Measurements from ENCODE around the gene LRRIQ1.

Gene LRRIQ1

GRCh38 chr12:85274315-85274651 lies 238.1 kb downstream of the LRRIQ1 start:
- Histone ChIP-seq H3K4me2 (ENCODE audit: low read length) (no peak overlapping the region), H3F3A (ENCODE audit: insufficient read depth, low read length) (no peaks in the 10 kb centered on the region), H3K27me3 (ENCODE audit: insufficient read depth, low read length) (no peaks in the 10 kb centered on the region; the same call in 1 of the 2 replicates), H3K9ac (ENCODE audit: low read length) (no peak overlapping the region), H4K20me1 (ENCODE audit: insufficient read depth, low read length) (no peaks in the 10 kb centered on the region), H3K79me2 (ENCODE audit: insufficient read depth, low read length) (no peaks in the 10 kb centered on the region), H3K27ac (ENCODE audit: low read depth, low read length, poor library complexity, severe bottlenecking) (no peak overlapping the region), H3K9me2 (ENCODE audit: low read depth, low read length) (no peaks in the 10 kb centered on the region), H3K9me3 (ENCODE audit: low read length) (no peaks in the 10 kb centered on the region), H3K4me3 (ENCODE audit: low read depth, low read length, poor library complexity, severe bottlenecking) (no peak overlapping the region), H2AFZ (ENCODE audit: low read length) (no peak overlapping the region), H3K36me3 (ENCODE audit: insufficient read depth, low read length) (no peaks in the 10 kb centered on the region), H3K4me1 (ENCODE audit: insufficient read depth, low read length, severe bottlenecking) (no peaks in the 10 kb centered on the region)
- TF ChIP-seq CTCF (IDR thresholded peaks at IDR 0.05; ENCODE audit: low read length): no peak
- TF ChIP-seq EZH2 (IDR thresholded peaks at IDR 0.05; ENCODE audit: borderline replicate concordance, low read length): no peak

- H3K9me2 ChIP-seq (ENCODE audit: low read depth, low read length): no peaks in the 10 kb centered on the region
- no peaks in the 10 kb centered on the region for H3F3A ChIP-seq (ENCODE audit: insufficient read depth, low read length)
- no peak overlapping the region for H3K4me2 ChIP-seq (ENCODE audit: low read length)
- no peaks in the 10 kb centered on the region for H3K79me2 ChIP-seq (ENCODE audit: insufficient read depth, low read length)
- no peaks in the 10 kb centered on the region for H3K36me3 ChIP-seq (ENCODE audit: insufficient read depth, low read length)
- H3K9ac ChIP-seq (ENCODE audit: low read length): no peak overlapping the region
- H3K4me1 ChIP-seq (ENCODE audit: insufficient read depth, low read length, severe bottlenecking): no peaks in the 10 kb centered on the region
- H3K4me3 ChIP-seq (ENCODE audit: low read depth, low read length, poor library complexity, severe bottlenecking): no peak overlapping the region
- H3K9me3 ChIP-seq (ENCODE audit: low read length): no peaks in the 10 kb centered on the region
- no peak overlapping the region for H3K27ac ChIP-seq (ENCODE audit: low read depth, low read length, poor library complexity, severe bottlenecking)
- H4K20me1 ChIP-seq (ENCODE audit: insufficient read depth, low read length): no peaks in the 10 kb centered on the region
- TF ChIP-seq EZH2 (IDR thresholded peaks at IDR 0.05; ENCODE audit: borderline replicate concordance, low read length): no peak
- TF ChIP-seq CTCF (IDR thresholded peaks at IDR 0.05; ENCODE audit: low read length): no peak
- H2AFZ ChIP-seq (ENCODE audit: low read length): no peak overlapping the region
- no peaks in the 10 kb centered on the region; the same call in 1 of the 2 replicates for H3K27me3 ChIP-seq (ENCODE audit: insufficient read depth, low read length)
These were observed 239.2 kb downstream of the LRRIQ1 start for GRCh38 chr12:85275374-85275773.

GRCh38 chr12:85277191-85277590 lies 241.0 kb downstream of the LRRIQ1 start:
- no peaks in the 10 kb centered on the region; the same call in 1 of the 2 replicates for H3K27me3 ChIP-seq (ENCODE audit: insufficient read depth, low read length)
- no peaks in the 10 kb centered on the region for H3K36me3 ChIP-seq (ENCODE audit: insufficient read depth, low read length)
- H3K9me2 ChIP-seq (ENCODE audit: low read depth, low read length): no peaks in the 10 kb centered on the region
- H4K20me1 ChIP-seq (ENCODE audit: insufficient read depth, low read length): no peaks in the 10 kb centered on the region
- H3K4me3 ChIP-seq (ENCODE audit: low read depth, low read length, poor library complexity, severe bottlenecking): no peak overlapping the region
- no peak overlapping the region for H3K27ac ChIP-seq (ENCODE audit: low read depth, low read length, poor library complexity, severe bottlenecking)
- no peak overlapping the region for H2AFZ ChIP-seq (ENCODE audit: low read length)
- no peak overlapping the region for H3K9ac ChIP-seq (ENCODE audit: low read length)
- no peaks in the 10 kb centered on the region for H3K9me3 ChIP-seq (ENCODE audit: low read length)
- H3F3A ChIP-seq (ENCODE audit: insufficient read depth, low read length): no peaks in the 10 kb centered on the region
- TF ChIP-seq EZH2 (IDR thresholded peaks at IDR 0.05; ENCODE audit: borderline replicate concordance, low read length): no peak
- H3K79me2 ChIP-seq (ENCODE audit: insufficient read depth, low read length): no peaks in the 10 kb centered on the region
- H3K4me1 ChIP-seq (ENCODE audit: insufficient read depth, low read length, severe bottlenecking): no peaks in the 10 kb centered on the region
- no peak overlapping the region for H3K4me2 ChIP-seq (ENCODE audit: low read length)

- Histone ChIP-seq H3K79me2 (ENCODE audit: insufficient read depth, low read length) (no peaks in the 10 kb centered on the region), H3K9me3 (ENCODE audit: low read length) (no peaks in the 10 kb centered on the region), H3K9me2 (ENCODE audit: low read depth, low read length) (no peaks in the 10 kb centered on the region), H3K9ac (ENCODE audit: low read length) (no peak overlapping the region), H3K36me3 (ENCODE audit: insufficient read depth, low read length) (no peaks in the 10 kb centered on the region), H3F3A (ENCODE audit: insufficient read depth, low read length) (no peaks in the 10 kb centered on the region), H3K4me3 (ENCODE audit: low read depth, low read length, poor library complexity, severe bottlenecking) (no peak overlapping the region), H4K20me1 (ENCODE audit: insufficient read depth, low read length) (no peaks in the 10 kb centered on the region), H2AFZ (ENCODE audit: low read length) (no peak overlapping the region), H3K27ac (ENCODE audit: low read depth, low read length, poor library complexity, severe bottlenecking) (no peak overlapping the region), H3K4me1 (ENCODE audit: insufficient read depth, low read length, severe bottlenecking) (no peaks in the 10 kb centered on the region), H3K4me2 (ENCODE audit: low read length) (no peak overlapping the region), H3K27me3 (ENCODE audit: insufficient read depth, low read length) (no peaks in the 10 kb centered on the region; the same call in 1 of the 2 replicates)
- TF ChIP-seq EZH2 (IDR thresholded peaks at IDR 0.05; ENCODE audit: borderline replicate concordance, low read length): no peak
- TF ChIP-seq CTCF (IDR thresholded peaks at IDR 0.05; ENCODE audit: low read length): no peak
These were observed 241.9 kb downstream of the LRRIQ1 start for GRCh38 chr12:85277900-85278597.
